ENCODE data around the gene PEAK1. TPM values are rescaled to one million over a fixed set of nuclear protein-coding genes. Genes with fewer than 3 reads are reported as not detected.
A peak's percentile ranks its signal among the peaks of the same experiment; 100 is the strongest.

The PEAK1 gene
- total RNA-seq, 1 donor from 2014 or later = 125 TPM

DNA sequence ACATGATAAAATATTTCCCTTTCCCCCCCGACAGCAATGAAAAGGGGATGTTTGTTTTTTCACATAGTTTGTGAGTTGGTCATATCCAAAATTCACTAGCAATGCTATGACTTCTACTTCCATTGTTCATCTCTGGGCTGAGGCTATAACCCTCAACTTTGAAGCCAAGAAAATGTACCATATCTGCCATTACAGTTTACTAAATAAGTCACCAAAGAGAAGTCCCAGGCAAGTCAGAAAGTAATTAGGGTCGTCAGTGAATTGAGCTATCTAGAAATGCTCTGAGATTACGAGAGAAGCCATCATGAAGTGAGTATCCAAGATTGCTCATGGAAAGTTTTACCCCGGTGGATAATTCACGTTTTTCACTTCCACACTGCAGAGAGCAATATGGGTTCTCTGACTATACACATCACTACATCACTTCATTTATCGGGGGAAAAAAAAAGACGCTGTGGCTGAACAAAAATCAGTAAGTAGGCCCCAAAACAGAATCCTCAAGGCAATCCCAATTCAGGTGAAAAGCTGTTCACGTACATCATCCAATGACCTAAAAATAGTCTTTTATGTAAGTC lies 1.4 kb downstream of the PEAK1 start:
- peak overlapping the region; percentile 99 for H3K27ac Mint-ChIP-seq (ENCODE audit: unreplicated experiment)
- H3K4me1 Mint-ChIP-seq (ENCODE audit: unreplicated experiment) = peaks cover 42% of the 10 kb centered on the region
- no peak for DNase-seq (ENCODE audit: extremely low spot score, unreplicated experiment)
- H3K9me3 Mint-ChIP-seq (ENCODE audit: unreplicated experiment) = no peaks in the 10 kb centered on the region
- no peak for TF ChIP-seq CTCF (IDR thresholded peaks at IDR 0.05)
- H3K27me3 Mint-ChIP-seq (ENCODE audit: unreplicated experiment) = no peaks in the 10 kb centered on the region
- H3K4me3 Mint-ChIP-seq (ENCODE audit: unreplicated experiment) = peak overlapping the region; percentile 97
- H3K36me3 Mint-ChIP-seq (ENCODE audit: unreplicated experiment) = peaks cover 2% of the 10 kb centered on the region

DNA sequence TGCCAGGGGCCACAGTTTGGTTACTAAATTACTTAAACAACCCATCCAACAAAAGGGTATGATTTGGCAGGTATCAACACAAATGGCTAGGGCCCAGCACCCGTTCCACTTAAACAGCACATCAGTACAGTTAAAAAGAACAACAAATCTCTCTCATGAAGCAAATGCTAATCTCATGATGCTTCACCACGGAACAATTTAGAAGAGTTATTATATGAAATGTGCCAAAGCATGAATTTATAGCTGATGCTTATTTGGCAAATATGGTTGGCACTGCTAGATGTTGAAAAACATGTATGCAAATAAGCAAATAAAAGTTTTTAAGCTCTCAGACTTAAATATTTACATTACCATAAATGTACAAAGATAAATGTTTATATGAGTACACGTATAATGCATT lies 2.3 kb downstream of the PEAK1 start:
- no peaks in the 10 kb centered on the region for H3K27me3 Mint-ChIP-seq (ENCODE audit: unreplicated experiment)
- no peaks in the 10 kb centered on the region for H3K9me3 Mint-ChIP-seq (ENCODE audit: unreplicated experiment)
- H3K4me3 Mint-ChIP-seq (ENCODE audit: unreplicated experiment) = peak overlapping the region; percentile 97
- H3K4me1 Mint-ChIP-seq (ENCODE audit: unreplicated experiment) = peaks cover 41% of the 10 kb centered on the region
- peak overlapping the region; percentile 99 for H3K27ac Mint-ChIP-seq (ENCODE audit: unreplicated experiment)
- DNase-seq (ENCODE audit: extremely low spot score, unreplicated experiment) = no peak
- H3K36me3 Mint-ChIP-seq (ENCODE audit: unreplicated experiment) = peaks cover 2% of the 10 kb centered on the region
- TF ChIP-seq CTCF (IDR thresholded peaks at IDR 0.05) = no peak

- peak overlapping the region; percentile 43 for H3K27ac Mint-ChIP-seq (ENCODE audit: unreplicated experiment)
- no peak for TF ChIP-seq CTCF (IDR thresholded peaks at IDR 0.05)
- peaks cover 2% of the 10 kb centered on the region for H3K36me3 Mint-ChIP-seq (ENCODE audit: unreplicated experiment)
- H3K9me3 Mint-ChIP-seq (ENCODE audit: unreplicated experiment) = no peaks in the 10 kb centered on the region
- H3K4me1 Mint-ChIP-seq (ENCODE audit: unreplicated experiment) = peaks cover 44% of the 10 kb centered on the region
- no peak for DNase-seq (ENCODE audit: extremely low spot score, unreplicated experiment)
- H3K27me3 Mint-ChIP-seq (ENCODE audit: unreplicated experiment) = no peaks in the 10 kb centered on the region
- H3K4me3 Mint-ChIP-seq (ENCODE audit: unreplicated experiment) = no peak overlapping the region
These were observed 3.0 kb downstream of the PEAK1 start for GRCh38 chr15:77416954-77417353.

DNA sequence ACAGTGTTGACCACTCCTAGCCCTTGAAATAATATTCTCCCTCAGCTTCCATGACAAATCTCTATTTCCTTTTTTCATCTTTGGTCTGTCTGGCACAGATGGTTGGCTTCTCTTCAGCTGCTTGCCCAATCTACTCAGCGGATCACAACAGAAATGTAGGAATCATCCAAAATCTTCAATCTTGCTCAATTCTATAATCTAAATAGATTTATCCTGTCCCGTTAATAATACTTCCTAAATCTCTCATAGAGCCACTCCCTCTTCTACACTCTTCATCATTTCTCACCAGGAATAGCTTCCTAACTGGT lies 3.8 kb downstream of the PEAK1 start:
- H3K4me1 Mint-ChIP-seq (ENCODE audit: unreplicated experiment) = peaks cover 36% of the 10 kb centered on the region
- H3K27ac Mint-ChIP-seq (ENCODE audit: unreplicated experiment) = no peak overlapping the region
- no peak for TF ChIP-seq CTCF (IDR thresholded peaks at IDR 0.05)
- no peak overlapping the region for H3K4me3 Mint-ChIP-seq (ENCODE audit: unreplicated experiment)
- no peaks in the 10 kb centered on the region for H3K9me3 Mint-ChIP-seq (ENCODE audit: unreplicated experiment)
- no peaks in the 10 kb centered on the region for H3K27me3 Mint-ChIP-seq (ENCODE audit: unreplicated experiment)
- H3K36me3 Mint-ChIP-seq (ENCODE audit: unreplicated experiment) = peaks cover 2% of the 10 kb centered on the region
- no peak for DNase-seq (ENCODE audit: extremely low spot score, unreplicated experiment)

DNA sequence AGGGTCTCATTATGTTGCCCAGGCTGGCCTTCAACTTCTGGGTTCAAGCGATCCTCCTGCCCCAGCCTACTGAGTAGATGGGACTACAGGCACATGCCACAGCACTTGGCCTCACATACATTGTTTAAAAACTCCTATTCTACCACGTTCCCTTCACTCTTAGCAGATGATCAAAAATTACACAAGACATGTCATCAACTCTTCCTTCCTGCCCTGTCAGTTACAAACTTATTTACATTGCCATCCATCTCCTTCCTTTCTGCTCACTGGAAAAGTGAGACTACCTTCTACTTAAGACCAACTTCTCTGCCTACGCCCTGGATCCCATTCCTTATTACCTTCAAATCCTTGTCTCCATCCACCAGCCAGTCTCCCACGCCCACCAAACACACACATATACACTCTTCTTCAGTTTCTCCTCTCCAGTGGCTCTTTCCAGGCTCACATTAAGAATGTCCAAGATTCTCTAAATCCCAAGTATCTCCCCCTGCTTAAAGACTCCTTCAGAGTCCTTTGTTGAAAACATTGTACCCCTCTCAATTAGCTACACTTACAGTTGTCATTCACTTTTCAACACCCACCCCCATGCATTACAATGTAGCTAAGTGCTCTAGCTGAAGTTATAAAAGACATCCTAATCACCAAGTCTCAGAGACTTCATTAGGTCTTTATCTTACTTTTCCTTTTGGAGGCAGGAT lies 4.3 kb downstream of the PEAK1 start:
- H3K4me3 Mint-ChIP-seq (ENCODE audit: unreplicated experiment) = no peak overlapping the region
- no peaks in the 10 kb centered on the region for H3K9me3 Mint-ChIP-seq (ENCODE audit: unreplicated experiment)
- no peak for DNase-seq (ENCODE audit: extremely low spot score, unreplicated experiment)
- H3K27me3 Mint-ChIP-seq (ENCODE audit: unreplicated experiment) = no peaks in the 10 kb centered on the region
- TF ChIP-seq CTCF (IDR thresholded peaks at IDR 0.05) = no peak
- H3K36me3 Mint-ChIP-seq (ENCODE audit: unreplicated experiment) = peaks cover 2% of the 10 kb centered on the region
- H3K4me1 Mint-ChIP-seq (ENCODE audit: unreplicated experiment) = peaks cover 39% of the 10 kb centered on the region
- H3K27ac Mint-ChIP-seq (ENCODE audit: unreplicated experiment) = no peak overlapping the region
